GM20431 (cell line): ENCODE measurements around the gene ADARB1.

ENCODE experiments used
- in situ Hi-C: fragments of 300-500 bp; cut with MseI, MboI; formaldehyde crosslinking; loops from one replicate; pipeline ENCODE4 v1.15.0; 2020; ENCODE audit warnings: low sequenced_read_pairs; ENCODE audit not compliant: unreplicated experiment

Gene ADARB1

GRCh38 chr21:45143855-45144254 lies 69.5 kb downstream of the ADARB1 start:
- in situ Hi-C loops = loop anchor here (10.0 kb wide), 1 partner anchor 301 kb away; no protein-coding TSS in a partner anchor

DNA sequence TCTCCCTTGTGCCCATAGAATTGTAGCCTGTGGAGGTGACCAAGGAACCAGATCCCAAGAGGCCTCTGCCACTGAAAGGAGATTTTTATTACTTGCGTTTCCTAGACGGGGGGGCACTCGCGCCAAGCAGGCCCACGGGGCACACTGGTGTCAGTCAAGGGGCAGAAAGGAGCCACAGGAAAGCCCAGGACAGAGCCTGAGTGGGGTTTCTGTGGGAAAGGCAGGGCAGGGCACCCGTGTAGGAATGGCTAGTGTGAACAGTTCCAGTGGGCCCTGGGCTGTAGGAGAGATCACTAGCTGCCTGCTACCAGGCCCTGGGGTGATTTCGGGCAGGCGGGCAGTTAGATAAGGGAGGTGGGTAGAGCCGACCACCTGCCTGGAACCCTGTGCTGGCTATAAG lies 70.8 kb downstream of the ADARB1 start:
- in situ Hi-C loops = loop anchor here (10.0 kb wide), 1 partner anchor 300 kb away; no protein-coding TSS in a partner anchor

GRCh38 chr21:45145846-45146245 lies 71.5 kb downstream of the ADARB1 start:
- in situ Hi-C loops = loop anchor here (10.0 kb wide), 1 partner anchor 299 kb away; no protein-coding TSS in a partner anchor

DNA sequence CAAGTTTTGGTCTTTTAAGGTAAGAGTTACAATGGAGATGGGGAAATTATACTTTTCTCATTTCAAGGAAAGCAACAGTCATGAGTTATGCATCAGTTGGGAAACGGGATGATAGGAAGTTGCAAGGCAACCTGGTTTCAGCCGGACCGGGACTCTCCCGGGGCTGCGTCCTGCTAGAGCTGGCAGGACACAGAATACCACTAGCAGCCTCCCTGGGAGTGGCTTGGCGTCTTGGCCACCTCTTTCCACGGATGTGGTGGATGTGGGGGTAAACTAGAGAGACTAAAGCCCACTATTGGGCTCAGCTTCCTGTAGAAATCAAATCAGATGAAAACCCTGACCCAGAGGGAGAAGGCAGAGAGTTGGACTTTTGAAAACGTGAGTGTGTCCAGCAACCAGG lies 71.9 kb downstream of the ADARB1 start:
- in situ Hi-C loops = loop anchor here (10.0 kb wide), 1 partner anchor 298 kb away; no protein-coding TSS in a partner anchor

DNA sequence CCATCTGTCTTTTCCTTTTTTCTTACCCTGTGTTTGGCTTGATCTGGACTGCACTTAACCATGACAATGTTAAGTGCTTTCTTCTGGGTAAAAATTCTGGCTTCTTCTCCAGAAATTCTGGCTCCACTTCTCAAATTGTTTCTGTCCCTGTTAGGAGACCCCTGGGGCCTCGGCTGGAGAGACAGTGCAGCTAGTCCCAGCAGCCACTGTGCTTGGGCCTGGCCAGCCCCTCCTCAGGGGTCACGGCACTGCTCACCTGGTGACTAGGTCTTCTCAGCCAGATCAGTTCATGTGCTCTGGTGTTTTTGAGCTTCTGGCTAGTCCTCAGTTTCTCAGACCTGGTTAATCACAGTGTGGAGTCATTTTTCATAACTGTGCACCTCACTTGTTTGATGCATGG lies 72.4 kb downstream of the ADARB1 start:
- in situ Hi-C loops = loop anchor here (10.0 kb wide), 1 partner anchor 298 kb away; no protein-coding TSS in a partner anchor

- in situ Hi-C loops = loop anchor here (10.0 kb wide), 1 partner anchor 297 kb away; no protein-coding TSS in a partner anchor
Measured at GRCh38 chr21:45147473-45148315, 73.3 kb downstream of the ADARB1 start.

GRCh38 chr21:45148316-45148990 lies 74.1 kb downstream of the ADARB1 start:
- in situ Hi-C loops = loop anchor here (10.0 kb wide), 1 partner anchor 296 kb away; no protein-coding TSS in a partner anchor

DNA sequence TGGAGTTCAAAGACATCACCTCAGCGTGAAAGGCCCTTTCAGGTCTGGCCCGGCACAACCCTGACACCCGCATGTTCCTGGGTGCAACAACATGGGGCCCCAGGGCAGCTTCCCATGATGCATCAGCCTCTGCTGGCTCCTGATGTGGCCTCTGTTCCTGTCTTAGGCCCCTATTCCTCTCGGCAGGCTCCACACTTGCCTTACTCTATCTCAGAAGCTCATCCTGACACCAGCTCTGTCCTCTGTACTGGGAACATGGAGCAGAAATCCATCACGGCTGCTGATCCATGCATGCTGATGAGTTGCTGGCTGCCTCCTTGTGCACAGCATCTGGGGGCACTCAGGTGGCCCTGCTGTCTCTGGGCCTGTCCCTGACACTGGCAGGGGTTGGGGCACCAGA lies 74.6 kb downstream of the ADARB1 start:
- in situ Hi-C loops = loop anchor here (10.0 kb wide), 1 partner anchor 296 kb away; no protein-coding TSS in a partner anchor

DNA sequence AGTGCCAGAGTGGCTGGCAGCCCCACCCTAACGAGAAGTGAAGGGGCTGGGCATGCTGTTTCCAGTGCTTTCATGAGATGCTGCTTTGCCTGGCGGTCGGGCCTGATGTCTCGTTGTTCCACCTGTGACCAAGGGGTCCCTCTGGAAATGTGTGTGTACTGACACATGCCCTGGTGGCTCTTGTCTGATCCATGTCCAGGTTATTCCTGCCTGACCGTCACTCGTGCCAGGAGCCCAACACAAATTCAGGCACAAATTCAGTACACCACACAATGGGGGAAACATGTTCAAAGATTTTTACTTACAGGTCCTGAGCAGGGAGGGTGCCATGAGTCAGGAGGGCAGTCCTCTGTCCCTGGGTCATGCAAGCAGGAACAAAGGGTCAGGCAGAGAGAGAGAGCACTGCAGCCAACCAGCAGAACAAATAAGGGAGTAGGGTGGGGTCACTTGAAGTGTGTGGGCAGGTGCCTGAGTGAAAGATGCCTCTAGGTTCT lies 76.3 kb downstream of the ADARB1 start:
- in situ Hi-C loops = no loop called here

GRCh38 chr21:45151445-45152160 lies 77.2 kb downstream of the ADARB1 start:
- in situ Hi-C loops = no loop called here

- in situ Hi-C loops = no loop called here
Measured at GRCh38 chr21:45152265-45152746, 77.9 kb downstream of the ADARB1 start.

DNA sequence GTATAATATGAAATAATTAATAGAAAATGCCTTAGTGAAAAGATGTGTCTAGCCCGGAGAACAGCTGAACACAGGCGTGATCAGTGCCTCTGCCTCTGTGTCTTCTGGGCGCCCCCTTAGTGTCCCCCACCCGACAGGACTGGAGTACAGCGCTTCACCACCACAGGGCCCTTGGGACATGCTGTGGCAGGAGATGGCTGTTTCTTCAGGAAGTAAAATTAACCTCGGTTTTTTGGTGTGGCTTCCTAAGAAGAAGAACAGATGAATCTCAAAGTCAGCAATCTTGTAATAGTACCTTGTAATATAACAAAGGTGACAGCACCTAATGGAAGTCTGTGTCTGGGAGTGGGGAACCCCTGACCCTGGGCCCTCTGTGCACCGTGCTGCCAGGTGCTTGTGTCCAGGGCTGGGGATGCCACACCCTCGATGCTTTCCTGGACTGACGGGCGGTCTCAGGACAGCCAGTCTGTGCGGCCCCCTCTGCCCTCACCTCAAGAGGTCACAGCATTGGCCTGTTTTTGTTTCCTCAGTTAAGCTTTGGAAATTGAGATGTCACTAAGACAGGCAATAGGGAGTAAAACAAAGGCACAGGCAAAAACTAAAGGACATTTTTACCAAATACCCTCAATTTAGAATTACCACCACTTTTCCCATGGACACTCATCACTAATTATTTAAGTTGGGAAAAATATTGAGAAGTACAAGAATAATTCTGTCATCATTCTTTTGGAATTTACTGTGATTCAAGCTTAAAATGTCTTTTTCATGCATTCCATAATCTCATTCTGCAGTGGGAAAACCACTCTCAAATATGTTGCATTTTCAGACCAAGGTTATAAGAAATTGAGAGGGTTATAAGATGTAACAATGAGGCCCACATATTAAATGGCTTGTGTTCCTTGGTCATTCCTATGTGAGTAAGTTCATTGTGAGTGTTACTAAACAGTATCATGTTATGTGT lies 79.3 kb downstream of the ADARB1 start:
- in situ Hi-C loops = no loop called here

GRCh38 chr21:45154511-45155508 lies 80.4 kb downstream of the ADARB1 start:
- in situ Hi-C loops = no loop called here

DNA sequence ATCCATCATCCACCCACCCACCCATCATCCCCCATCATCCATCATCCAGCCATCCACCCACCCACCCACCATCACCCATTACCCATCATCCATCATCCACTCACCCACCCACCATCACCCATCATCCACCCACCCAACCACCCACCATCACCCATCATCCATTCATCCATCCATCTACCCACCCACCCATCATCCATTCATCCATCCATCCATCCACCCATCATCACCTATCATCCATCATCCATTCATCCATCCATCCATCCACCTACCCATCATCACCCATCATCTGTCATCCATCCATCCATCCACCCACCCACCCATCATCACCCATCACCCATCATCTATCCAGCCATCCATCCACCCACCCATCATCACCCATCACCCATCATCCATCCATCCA lies 81.5 kb downstream of the ADARB1 start:
- in situ Hi-C loops = no loop called here

DNA sequence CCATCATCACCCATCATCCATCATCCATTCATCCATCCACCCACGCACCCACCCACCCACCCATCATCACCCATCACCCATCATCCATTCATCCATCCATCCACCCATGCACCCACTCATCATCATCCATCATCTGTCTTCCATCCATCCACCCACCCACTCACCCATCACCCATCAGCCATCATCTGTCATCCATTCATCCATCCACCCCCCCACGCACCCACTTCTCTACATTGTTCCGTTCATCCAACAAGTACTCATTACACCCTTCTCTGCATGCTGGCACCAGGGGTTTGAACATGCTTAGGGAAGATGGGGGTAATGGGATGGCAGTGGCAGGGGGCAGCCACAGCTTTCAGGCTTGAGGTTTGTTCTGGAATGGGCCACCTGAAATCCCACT lies 82.1 kb downstream of the ADARB1 start:
- in situ Hi-C loops = no loop called here

DNA sequence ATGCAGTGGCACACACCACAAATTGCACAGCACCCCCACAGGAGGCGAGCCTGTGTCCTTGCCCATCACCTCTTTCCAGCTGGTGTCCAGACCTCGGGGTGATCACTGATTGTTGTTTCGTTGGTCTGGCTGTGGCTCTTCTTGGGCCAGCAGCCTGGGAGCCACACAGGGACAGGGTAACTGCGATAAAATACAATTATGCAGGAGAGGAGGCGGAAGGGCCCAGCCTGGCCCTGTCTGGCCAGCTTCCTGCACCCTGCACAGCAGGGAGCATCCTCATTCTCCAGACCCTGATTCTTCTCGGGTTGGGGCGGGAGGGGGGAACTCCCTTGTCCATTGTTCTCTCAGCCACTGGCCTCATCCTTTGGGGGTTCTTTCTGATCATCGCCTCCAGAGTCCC lies 83.6 kb downstream of the ADARB1 start:
- in situ Hi-C loops = no loop called here

GRCh38 chr21:45158491-45159423 lies 84.4 kb downstream of the ADARB1 start:
- in situ Hi-C loops = no loop called here
